ENCODE measurements around the gene COQ8A.

Gene COQ8A

GRCh38 chr1:226915672-226915995, 24.5 kb upstream of the COQ8A start:
- H2BK120ac ChIP-seq (ENCODE audit: insufficient read depth, low read length, poor library complexity) = no peak overlapping the region

GRCh38 chr1:226916497-226916896, 23.6 kb upstream of the COQ8A start:
- Histone ChIP-seq H3K27me3 (ENCODE audit: insufficient read depth, low read length) (no peaks in the 10 kb centered on the region), H2BK12ac (ENCODE audit: low read length) (no peak overlapping the region), H4K8ac (ENCODE audit: low read depth, low read length) (no peak overlapping the region), H3K4me1 (ENCODE audit: control insufficient read depth in 1 of 2, insufficient read depth in 2 of 2, low read length in 2 of 2) (no peaks in the 10 kb centered on the region), H2AFZ (ENCODE audit: insufficient read depth, low read length, poor library complexity) (no peak overlapping the region), H3K14ac (ENCODE audit: low read length) (no peak overlapping the region), H3K9me3 (ENCODE audit: insufficient read depth, low read depth, low read length) (no peaks in the 10 kb centered on the region), H4K12ac (ENCODE audit: low read depth, low read length) (no peak overlapping the region), H2AK5ac (ENCODE audit: low read length) (no peak overlapping the region), H3K4ac (ENCODE audit: low read depth, low read length) (no peak overlapping the region), H3K27ac (ENCODE audit: low read depth, low read length) (no peak overlapping the region), H3K36me3 (ENCODE audit: control insufficient read depth in 1 of 2, insufficient read depth in 2 of 2, low read length in 2 of 2) (no peaks in the 10 kb centered on the region), H3K23ac (ENCODE audit: low read length) (no peak overlapping the region), H3K4me2 (ENCODE audit: low read length) (no peak overlapping the region), H3K4me3 (ENCODE audit: low read depth, low read length) (no peak overlapping the region), H2BK5ac (ENCODE audit: low read depth, low read length, poor library complexity) (no peak overlapping the region), H3K79me2 (ENCODE audit: control insufficient read depth, insufficient read depth, low read length, poor library complexity) (no peaks in the 10 kb centered on the region), H3K9ac (ENCODE audit: low read length) (no peak overlapping the region), H4K91ac (ENCODE audit: low read depth, low read length) (no peak overlapping the region), H3K79me1 (ENCODE audit: low read length) (no peaks in the 10 kb centered on the region), H3K18ac (ENCODE audit: low read length) (no peak overlapping the region), H2BK120ac (ENCODE audit: insufficient read depth, low read length, poor library complexity) (no peak overlapping the region)
- no CpG with 5 or more reads among the region's 2 CpGs for whole genome bisulfite sequencing (ENCODE audit: extremely low coverage, insufficient coverage, insufficient read length)
- no peak for DNase-seq

More at GRCh38 chr1:226915672-226915995, 24.5 kb upstream of the COQ8A start:
- Histone ChIP-seq H3K27ac (ENCODE audit: low read depth, low read length) (no peak overlapping the region), H3K9ac (ENCODE audit: low read length) (no peak overlapping the region), H3K9me3 (ENCODE audit: insufficient read depth, low read depth, low read length) (no peaks in the 10 kb centered on the region), H4K12ac (ENCODE audit: low read depth, low read length) (no peak overlapping the region), H3K18ac (ENCODE audit: low read length) (no peak overlapping the region), H4K91ac (ENCODE audit: low read depth, low read length) (no peak overlapping the region), H3K4me3 (ENCODE audit: low read depth, low read length) (no peak overlapping the region), H3K14ac (ENCODE audit: low read length) (no peak overlapping the region), H3K79me2 (ENCODE audit: control insufficient read depth, insufficient read depth, low read length, poor library complexity) (no peaks in the 10 kb centered on the region), H3K4me1 (ENCODE audit: control insufficient read depth in 1 of 2, insufficient read depth in 2 of 2, low read length in 2 of 2) (no peaks in the 10 kb centered on the region), H2AFZ (ENCODE audit: insufficient read depth, low read length, poor library complexity) (no peak overlapping the region), H3K79me1 (ENCODE audit: low read length) (no peaks in the 10 kb centered on the region), H2AK5ac (ENCODE audit: low read length) (no peak overlapping the region), H3K4me2 (ENCODE audit: low read length) (no peak overlapping the region), H3K27me3 (ENCODE audit: insufficient read depth, low read length) (no peaks in the 10 kb centered on the region), H2BK5ac (ENCODE audit: low read depth, low read length, poor library complexity) (no peak overlapping the region), H2BK12ac (ENCODE audit: low read length) (no peak overlapping the region), H4K8ac (ENCODE audit: low read depth, low read length) (no peak overlapping the region), H3K23ac (ENCODE audit: low read length) (no peak overlapping the region), H3K36me3 (ENCODE audit: control insufficient read depth in 1 of 2, insufficient read depth in 2 of 2, low read length in 2 of 2) (no peaks in the 10 kb centered on the region), H3K4ac (ENCODE audit: low read depth, low read length) (no peak overlapping the region)
- no peak for DNase-seq
- WGBS (ENCODE audit: extremely low coverage, insufficient coverage, insufficient read length) = no CpG with 5 or more reads among the region's 3 CpGs

- no peak overlapping the region for H3K27ac ChIP-seq (ENCODE audit: low read depth, low read length)
- no peak overlapping the region for H2BK5ac ChIP-seq (ENCODE audit: low read depth, low read length, poor library complexity)
- no CpG with 5 or more reads among the region's 5 CpGs for WGBS (ENCODE audit: extremely low coverage, insufficient coverage, insufficient read length)
- H2AFZ ChIP-seq (ENCODE audit: insufficient read depth, low read length, poor library complexity) = no peak overlapping the region
- no peak overlapping the region for H3K4me2 ChIP-seq (ENCODE audit: low read length)
- H3K9me3 ChIP-seq (ENCODE audit: insufficient read depth, low read depth, low read length) = no peaks in the 10 kb centered on the region
- H3K9ac ChIP-seq (ENCODE audit: low read length) = no peak overlapping the region
- H3K27me3 ChIP-seq (ENCODE audit: insufficient read depth, low read length) = no peaks in the 10 kb centered on the region
- H3K79me2 ChIP-seq (ENCODE audit: control insufficient read depth, insufficient read depth, low read length, poor library complexity) = no peaks in the 10 kb centered on the region
- no peak overlapping the region for H4K91ac ChIP-seq (ENCODE audit: low read depth, low read length)
- H3K36me3 ChIP-seq (ENCODE audit: control insufficient read depth in 1 of 2, insufficient read depth in 2 of 2, low read length in 2 of 2) = no peaks in the 10 kb centered on the region
- H3K4me1 ChIP-seq (ENCODE audit: control insufficient read depth in 1 of 2, insufficient read depth in 2 of 2, low read length in 2 of 2) = no peaks in the 10 kb centered on the region
- H2BK12ac ChIP-seq (ENCODE audit: low read length) = no peak overlapping the region
- H3K4me3 ChIP-seq (ENCODE audit: low read depth, low read length) = no peak overlapping the region
- no peak overlapping the region for H3K14ac ChIP-seq (ENCODE audit: low read length)
- H4K8ac ChIP-seq (ENCODE audit: low read depth, low read length) = no peak overlapping the region
- no peak overlapping the region for H3K23ac ChIP-seq (ENCODE audit: low read length)
- no peak overlapping the region for H4K12ac ChIP-seq (ENCODE audit: low read depth, low read length)
- H3K4ac ChIP-seq (ENCODE audit: low read depth, low read length) = no peak overlapping the region
- no peaks in the 10 kb centered on the region for H3K79me1 ChIP-seq (ENCODE audit: low read length)
- no peak overlapping the region for H2BK120ac ChIP-seq (ENCODE audit: insufficient read depth, low read length, poor library complexity)
- H3K18ac ChIP-seq (ENCODE audit: low read length) = no peak overlapping the region
- no peak overlapping the region for H2AK5ac ChIP-seq (ENCODE audit: low read length)
- no peak for DNase-seq
Observed at GRCh38 chr1:226919587-226919986, 20.5 kb upstream of the COQ8A start.

- no peak overlapping the region for H3K4ac ChIP-seq (ENCODE audit: low read depth, low read length)
Observed at GRCh38 chr1:226919995-226920394, 20.1 kb upstream of the COQ8A start.

More at GRCh38 chr1:226919995-226920394, 20.1 kb upstream of the COQ8A start:
- Histone ChIP-seq H3K27me3 (ENCODE audit: insufficient read depth, low read length) (no peaks in the 10 kb centered on the region), H3K14ac (ENCODE audit: low read length) (no peak overlapping the region), H3K27ac (ENCODE audit: low read depth, low read length) (no peak overlapping the region), H3K36me3 (ENCODE audit: control insufficient read depth in 1 of 2, insufficient read depth in 2 of 2, low read length in 2 of 2) (no peaks in the 10 kb centered on the region), H4K91ac (ENCODE audit: low read depth, low read length) (no peak overlapping the region), H3K4me3 (ENCODE audit: low read depth, low read length) (no peak overlapping the region), H2AFZ (ENCODE audit: insufficient read depth, low read length, poor library complexity) (no peak overlapping the region), H3K4me1 (ENCODE audit: control insufficient read depth in 1 of 2, insufficient read depth in 2 of 2, low read length in 2 of 2) (no peaks in the 10 kb centered on the region), H3K79me2 (ENCODE audit: control insufficient read depth, insufficient read depth, low read length, poor library complexity) (no peaks in the 10 kb centered on the region), H3K4me2 (ENCODE audit: low read length) (no peak overlapping the region), H2BK5ac (ENCODE audit: low read depth, low read length, poor library complexity) (no peak overlapping the region), H3K18ac (ENCODE audit: low read length) (no peak overlapping the region), H3K9ac (ENCODE audit: low read length) (no peak overlapping the region), H4K12ac (ENCODE audit: low read depth, low read length) (no peak overlapping the region), H3K23ac (ENCODE audit: low read length) (no peak overlapping the region), H3K9me3 (ENCODE audit: insufficient read depth, low read depth, low read length) (no peaks in the 10 kb centered on the region), H2BK120ac (ENCODE audit: insufficient read depth, low read length, poor library complexity) (no peak overlapping the region), H3K79me1 (ENCODE audit: low read length) (no peaks in the 10 kb centered on the region), H4K8ac (ENCODE audit: low read depth, low read length) (no peak overlapping the region), H2BK12ac (ENCODE audit: low read length) (no peak overlapping the region), H2AK5ac (ENCODE audit: low read length) (no peak overlapping the region)
- no CpG with 5 or more reads among the region's 1 CpG for WGBS (ENCODE audit: extremely low coverage, insufficient coverage, insufficient read length)
- DNase-seq = no peak

Measured in trophoblast cell (in vitro differentiated cells and primary cell).